EL (cell line): ENCODE results near the gene ATF3.
"Not testable (repeated sequence)": the region's sequence is repeated elsewhere in the genome, so short reads cannot be mapped to it uniquely, and the experiment has no call there.

Source experiments
- DNase-seq: peaks from one replicate; pipeline ENCODE4 v3.0.0-alpha.2; 2016

The ATF3 gene

GRCh38 chr1:212655668-212656440 lies 47.3 kb downstream of the ATF3 start:
- peak; percentile 96 for DNase-seq

- DNase-seq, result peak; percentile 59
Observed at GRCh38 chr1:212656730-212657129, 48.2 kb downstream of the ATF3 start.

- not testable (repeated sequence) for DNase-seq
Observed at GRCh38 chr1:212658250-212658649, 49.7 kb downstream of the ATF3 start.

- no peak for DNase-seq
Observed at GRCh38 chr1:212664409-212665199, 56.0 kb downstream of the ATF3 start.

- DNase-seq, result peak; percentile 80
Observed at GRCh38 chr1:212665241-212666115, 56.9 kb downstream of the ATF3 start.

- DNase-seq, result no peak
Observed at GRCh38 chr1:212666116-212666775, 57.7 kb downstream of the ATF3 start.

GRCh38 chr1:212667223-212668139 lies 58.9 kb downstream of the ATF3 start:
- DNase-seq, result peak; percentile 97

GRCh38 chr1:212668477-212668876 lies 59.9 kb downstream of the ATF3 start:
- DNase-seq, result no peak

GRCh38 chr1:212669102-212669501 lies 60.5 kb downstream of the ATF3 start:
- DNase-seq, result peak; percentile 37

- DNase-seq, result no peak
Observed at GRCh38 chr1:212669600-212669999, 61.0 kb downstream of the ATF3 start.

GRCh38 chr1:212670301-212670700 lies 61.7 kb downstream of the ATF3 start:
- no peak for DNase-seq
